ENCODE measurements around the gene CYSTM1.

Gene CYSTM1

GRCh38 chr5:140174465-140175366 lies at the start of gene CYSTM1:
CYSTM1 (plus strand) TSS chr5:140175188; CDS start chr5:140194466, 19,278 bp downstream.
- DNase-seq (ENCODE audit: low spot score) = peak; percentile 94

GRCh38 chr5:140125637-140126036 lies 49.4 kb upstream of the CYSTM1 start, which contains the start of gene IGIP:
IGIP (plus strand) TSS chr5:140125937; CDS start chr5:140128477, 2,540 bp downstream.
- DNase-seq (ENCODE audit: low spot score) = no peak

- DNase-seq (ENCODE audit: low spot score) = no peak
Observed at GRCh38 chr5:140126315-140127012, 48.5 kb upstream of the CYSTM1 start.

- no peak for DNase-seq (ENCODE audit: low spot score)
Observed at GRCh38 chr5:140128376-140128775, 46.6 kb upstream of the CYSTM1 start.

- no peak for DNase-seq (ENCODE audit: low spot score)
Observed at GRCh38 chr5:140130949-140131733, 43.8 kb upstream of the CYSTM1 start.

- DNase-seq (ENCODE audit: low spot score) = no peak
Observed at GRCh38 chr5:140131967-140132409, 43.0 kb upstream of the CYSTM1 start.

- no peak for DNase-seq (ENCODE audit: low spot score)
Observed at GRCh38 chr5:140133514-140134167, 41.3 kb upstream of the CYSTM1 start.

- no peak for DNase-seq (ENCODE audit: low spot score)
Observed at GRCh38 chr5:140134277-140134935, 40.6 kb upstream of the CYSTM1 start.

GRCh38 chr5:140135127-140135526 lies 39.9 kb upstream of the CYSTM1 start:
- no peak for DNase-seq (ENCODE audit: low spot score)

- DNase-seq (ENCODE audit: low spot score) = no peak
Observed at GRCh38 chr5:140136624-140137023, 38.4 kb upstream of the CYSTM1 start.

- DNase-seq (ENCODE audit: low spot score) = no peak
Observed at GRCh38 chr5:140140435-140140834, 34.6 kb upstream of the CYSTM1 start.

- no peak for DNase-seq (ENCODE audit: low spot score)
Observed at GRCh38 chr5:140141241-140141640, 33.7 kb upstream of the CYSTM1 start.

GRCh38 chr5:140142246-140142645 lies 32.7 kb upstream of the CYSTM1 start:
- no peak for DNase-seq (ENCODE audit: low spot score)

- no peak for DNase-seq (ENCODE audit: low spot score)
Observed at GRCh38 chr5:140142856-140143255, 32.1 kb upstream of the CYSTM1 start.

GRCh38 chr5:140143521-140144258 lies 31.3 kb upstream of the CYSTM1 start:
- no peak for DNase-seq (ENCODE audit: low spot score)

- DNase-seq (ENCODE audit: low spot score) = no peak
Observed at GRCh38 chr5:140145256-140145655, 29.7 kb upstream of the CYSTM1 start.

- peak; percentile 32 for DNase-seq (ENCODE audit: low spot score)
Observed at GRCh38 chr5:140145818-140146522, 29.0 kb upstream of the CYSTM1 start.

- DNase-seq (ENCODE audit: low spot score) = no peak
Observed at GRCh38 chr5:140146523-140146842, 28.5 kb upstream of the CYSTM1 start.

GRCh38 chr5:140147460-140147859 lies 27.5 kb upstream of the CYSTM1 start:
- no peak for DNase-seq (ENCODE audit: low spot score)

- no peak for DNase-seq (ENCODE audit: low spot score)
Observed at GRCh38 chr5:140148508-140148907, 26.5 kb upstream of the CYSTM1 start.
